DOHH2 (cell line): Measurements from ENCODE around the gene PAK1.

Experiments
- CTCF ChIP-seq: fragments of 200-600 bp; sonication (generic); IDR thresholded peaks from one replicate; pipeline ENCODE4 v1.5.1; 2014; ENCODE audit warnings: antibody characterized with exemption, mild to moderate bottlenecking, low read depth, low read length; ENCODE audit not compliant: poor library complexity, severe bottlenecking
- EZH2phosphoT487 ChIP-seq: fragments of 200-600 bp; sonication (generic); IDR thresholded peaks from 2 replicates; pipeline ENCODE4 v1.6.1; 2017; ENCODE audit warnings: borderline replicate concordance, mild to moderate bottlenecking, antibody characterized with exemption, low read length, moderate library complexity, mixed read lengths

- no peak for TF ChIP-seq EZH2phosphoT487
- no peak for TF ChIP-seq CTCF
Measured at GRCh38 chr11:77301510-77301909, 172.4 kb downstream of the PAK1 start, which contains the start of gene GDPD4.
